CD14-positive monocyte (primary cell): Measurements from ENCODE around the gene KNDC1. TPM values are rescaled to one million over a fixed set of nuclear protein-coding genes. Genes with fewer than 3 reads are reported as not detected.
A peak's percentile ranks its signal among the peaks of the same experiment; 100 is the strongest.

Experiments used
- DNase-seq, 3 donors: peaks; one replicate each; pipeline ENCODE4 v3.0.0-alpha.2; 2011 to 2022
- H2AFZ ChIP-seq: 2 replicates; pipeline ENCODE4 v1.6.0; 2012; ENCODE audit warnings: mild to moderate bottlenecking, low read depth, low read length, inconsistent platforms; ENCODE audit not compliant: insufficient read depth, poor library complexity, severe bottlenecking
- H3K27ac ChIP-seq, 2 donors: 1 replicate in 1 of 2; 2 replicates in 1 of 2; pipeline ENCODE4 v1.5.1; 2012 to 2013; ENCODE audit warnings: low read length in 2 of 2, control low read depth in 1 of 2, inconsistent platforms in 1 of 2, low read depth in 1 of 2, mild to moderate bottlenecking in 1 of 2
- H3K27me3 ChIP-seq, 2 donors: one replicate each; pipeline versions ENCODE4 v1.6.0 to v1.6.1; 2011 to 2013; ENCODE audit warnings: low read length in 2 of 2; ENCODE audit not compliant: control insufficient read depth in 2 of 2, insufficient read depth in 2 of 2
- H3K36me3 ChIP-seq, 2 donors: replicated peaks in 1 of 2; 1 replicate in 1 of 2; 2 replicates in 1 of 2; pipeline versions ENCODE4 v1.5.1 to v1.6.1; 2012 to 2013; ENCODE audit warnings: low read length in 2 of 2, control low read depth in 1 of 2, inconsistent platforms in 1 of 2, mild to moderate bottlenecking in 1 of 2; ENCODE audit not compliant: insufficient read depth in 2 of 2, control insufficient read depth in 1 of 2
- H3K4me1 ChIP-seq, 2 donors: 1 replicate in 1 of 2; 2 replicates in 1 of 2; pipeline versions ENCODE4 v1.5.1 to v1.6.1; 2012 to 2013; ENCODE audit warnings: low read length in 2 of 2, control low read depth in 1 of 2, inconsistent platforms in 1 of 2, mild to moderate bottlenecking in 1 of 2, moderate library complexity in 1 of 2; ENCODE audit not compliant: insufficient read depth in 2 of 2, control insufficient read depth in 1 of 2
- H3K4me2 ChIP-seq: replicated peaks from 2 replicates; pipeline ENCODE3; 2012; ENCODE audit warnings: low read length, moderate library complexity, mild to moderate bottlenecking; ENCODE audit not compliant: poor library complexity, severe bottlenecking; ENCODE audit errors: extremely low read depth
- H3K4me3 ChIP-seq, 3 experiments: fragments of 200-600 bp in 1 of 3; sonication (generic) in 1 of 3; replicated peaks in 1 of 3; 1 replicate in 2 of 3; 2 replicates in 1 of 3; pipeline ENCODE4 v1.5.1; 2011 to 2013; ENCODE audit warnings: low read length in 3 of 3, mild to moderate bottlenecking in 3 of 3, control low read depth in 2 of 3, low read depth in 2 of 3, inconsistent platforms in 1 of 3, moderate library complexity in 1 of 3
- H3K79me2 ChIP-seq: 2 replicates; pipeline ENCODE4 v1.6.0; 2012; ENCODE audit warnings: mild to moderate bottlenecking, control low read depth, inconsistent platforms, low read length, moderate library complexity; ENCODE audit not compliant: insufficient read depth
- H3K9ac ChIP-seq: 2 replicates; pipeline ENCODE4 v1.6.0; 2017; ENCODE audit warnings: low read length, mild to moderate bottlenecking; ENCODE audit not compliant: insufficient read depth, poor library complexity, severe bottlenecking
- H3K9me3 ChIP-seq, 2 donors: replicated peaks in 1 of 2; 1 replicate in 1 of 2; 2 replicates in 1 of 2; pipeline versions ENCODE4 v1.5.1 to v1.6.1; 2012 to 2013; ENCODE audit warnings: low read length in 2 of 2, control low read depth in 1 of 2; ENCODE audit not compliant: control insufficient read depth in 1 of 2, insufficient read depth in 1 of 2
- H4K20me1 ChIP-seq: 2 replicates; pipeline ENCODE4 v1.6.0; 2012; ENCODE audit warnings: mild to moderate bottlenecking, low read length, control low read depth, moderate library complexity; ENCODE audit not compliant: insufficient read depth
- H3K27ac Mint-ChIP-seq, 7 donors: one replicate each; pipeline ENCODE4 v1.8.0; 2020; ENCODE audit warnings: mild to moderate bottlenecking in 7 of 7, mixed read lengths in 7 of 7, moderate library complexity in 6 of 7, inconsistent platforms in 2 of 7
- H3K27me3 Mint-ChIP-seq, 3 donors: one replicate each; pipeline ENCODE4 v1.8.0; 2021 to 2022; ENCODE audit warnings: low read depth in 3 of 3, mild to moderate bottlenecking in 3 of 3, mixed read lengths in 3 of 3, moderate library complexity in 3 of 3, inconsistent platforms in 1 of 3
- H3K36me3 Mint-ChIP-seq, 2 donors: one replicate each; pipeline ENCODE4 v1.8.0; 2020; ENCODE audit warnings: mixed read lengths in 2 of 2, inconsistent platforms in 1 of 2, mild to moderate bottlenecking in 1 of 2
- H3K4me1 Mint-ChIP-seq: one replicate; pipeline ENCODE4 v1.8.0; 2020; ENCODE audit warnings: mild to moderate bottlenecking, mixed read lengths
- H3K4me3 Mint-ChIP-seq, 2 donors: one replicate each; pipeline ENCODE4 v1.8.0; 2020; ENCODE audit warnings: mild to moderate bottlenecking in 2 of 2, mixed read lengths in 2 of 2, moderate library complexity in 1 of 2
- H3K9me3 Mint-ChIP-seq, 7 donors: one replicate each; pipeline ENCODE4 v1.8.0; 2020 to 2022; ENCODE audit warnings: mixed read lengths in 7 of 7, mild to moderate bottlenecking in 6 of 7, moderate library complexity in 6 of 7, inconsistent platforms in 2 of 7
- CTCF ChIP-seq: fragments of 200-600 bp; IDR thresholded peaks from one replicate; pipeline ENCODE4 v1.8.0; 2022; ENCODE audit warnings: antibody characterized with exemption, mild to moderate bottlenecking
- WGBS: methylation state at CpG from one replicate; pipeline ENCODE4 v1.1.5; 2013; ENCODE audit warnings: missing lambda C conversion rate; ENCODE audit not compliant: insufficient coverage; 5-methylcytosine and 5-hydroxymethylcytosine counted together
- intact Hi-C, 2 donors: fragments of 100-400 bp; cut with micrococcal nuclease; formaldehyde crosslinking; loops; one replicate each; pipeline versions ENCODE4 v1.15.0 to v1.15.1; 2023
- polyA plus RNA-seq, 3 donors: library from polyadenylated mRNA; depleted of rRNA in 1 of 3; unstranded in 2 of 3; stranded (reverse) in 1 of 3; fragments of 300-500 nt in 2 of 3; fragments of >200 nt in 1 of 3; fragmentation: Illumina TruSeq in 2 of 3; gene quantifications; 1 replicate in 2 of 3; 2 replicates in 1 of 3; pipeline ENCODE4 v1.2.3, GENCODE V29; 2012 to 2021

The KNDC1 gene
- polyA plus RNA-seq, 3 donors, result 0.22 to 0.80 TPM; not detected in 1

- Histone ChIP-seq H3K4me3 (no peak overlapping the region), H3K4me1 (peaks cover 0 to 3% of the 10 kb centered on the region in 2 donors), H3K27me3 (peaks cover 13 to 28% of the 10 kb centered on the region in 2 donors), H3K9ac (no peak overlapping the region), H3K36me3 (no peaks in the 10 kb centered on the region), H2AFZ (no peak overlapping the region), H3K4me2 (no peak overlapping the region), H4K20me1 (no peaks in the 10 kb centered on the region), H3K9me3 (no peaks in the 10 kb centered on the region), H3K79me2 (no peaks in the 10 kb centered on the region), H3K27ac (no peak overlapping the region)
- Mint-ChIP-seq H3K4me3 (no peak overlapping the region), H3K36me3 (no peaks in the 10 kb centered on the region), H3K27me3 (peaks cover 26 to 44% (median 40%) of the 10 kb centered on the region in 3 donors), H3K27ac (peak overlapping the region in 1 of 7 donors; percentile 69), H3K9me3 (peaks cover 0 to 8% (median 0%) of the 10 kb centered on the region in 7 donors), H3K4me1 (no peaks in the 10 kb centered on the region)
- WGBS, result 90% methylated on average over 19 of the region's 31 CpGs
- DNase-seq, result no peak
- TF ChIP-seq CTCF, result no peak
- intact Hi-C loops, result no loop called here
These were observed 4.1 kb downstream of the KNDC1 start for GRCh38 chr10:133163889-133164815.

GRCh38 chr10:133164816-133165555 is 5.0 kb downstream of the KNDC1 start:
- no peak for DNase-seq

More at GRCh38 chr10:133164816-133165555, 5.0 kb downstream of the KNDC1 start:
- Histone ChIP-seq H3K9ac (no peak overlapping the region), H3K4me3 (no peak overlapping the region), H3K27ac (no peak overlapping the region), H3K9me3 (no peaks in the 10 kb centered on the region), H2AFZ (no peak overlapping the region), H3K4me1 (peaks cover 0 to 3% of the 10 kb centered on the region in 2 donors), H3K79me2 (no peaks in the 10 kb centered on the region), H3K36me3 (no peaks in the 10 kb centered on the region), H3K4me2 (no peak overlapping the region), H3K27me3 (peaks cover 13 to 23% of the 10 kb centered on the region in 2 donors), H4K20me1 (no peaks in the 10 kb centered on the region)
- Mint-ChIP-seq H3K36me3 (no peaks in the 10 kb centered on the region), H3K9me3 (peaks cover 0 to 8% (median 2%) of the 10 kb centered on the region in 7 donors), H3K27ac (no peak overlapping the region), H3K4me3 (no peak overlapping the region), H3K4me1 (no peaks in the 10 kb centered on the region), H3K27me3 (peaks cover 24 to 41% (median 38%) of the 10 kb centered on the region in 3 donors)
- no peak for TF ChIP-seq CTCF
- intact Hi-C loops, result no loop called here
- WGBS, result 87% methylated on average over 25 of the region's 26 CpGs
